Loucy (cell line): ENCODE measurements around the gene RAB7A.

ENCODE experiments used
- H2AFZ ChIP-seq: fragments of 200-600 bp; sonication (generic); 2 replicates; pipeline ENCODE4 v1.6.0; 2016; ENCODE audit warnings: antibody characterized with exemption, mild to moderate bottlenecking, low read length, moderate library complexity
- H3F3A ChIP-seq: fragments of 200-600 bp; 2 replicates; pipeline ENCODE4 v1.6.0; 2016; ENCODE audit warnings: antibody characterized with exemption, low read depth, mild to moderate bottlenecking
- H3K27me3 ChIP-seq: fragments of 200-600 bp; sonication (generic); 2 replicates; pipeline ENCODE4 v1.6.1; 2014; ENCODE audit warnings: low read length, mild to moderate bottlenecking; ENCODE audit not compliant: insufficient read depth, poor library complexity, severe bottlenecking
- H3K36me3 ChIP-seq: fragments of 200-600 bp; sonication (generic); 2 replicates; pipeline ENCODE4 v1.6.1; 2016; ENCODE audit warnings: low read length; ENCODE audit not compliant: insufficient read depth
- H3K4me1 ChIP-seq: fragments of 200-600 bp; sonication (generic); 2 replicates; pipeline ENCODE4 v1.5.1; 2014; ENCODE audit warnings: low read length, mild to moderate bottlenecking; ENCODE audit not compliant: insufficient read depth, poor library complexity, severe bottlenecking
- H3K4me2 ChIP-seq: fragments of 200-600 bp; sonication (generic); 2 replicates; pipeline ENCODE4 v1.6.0; 2014; ENCODE audit warnings: antibody characterized with exemption, low read length, low read depth, mild to moderate bottlenecking; ENCODE audit not compliant: poor library complexity, severe bottlenecking
- H3K4me3 ChIP-seq: fragments of 200-600 bp; sonication (generic); 2 replicates; pipeline ENCODE4 v1.5.1; 2014; ENCODE audit warnings: low read length, mild to moderate bottlenecking, mixed read lengths; ENCODE audit not compliant: poor library complexity, severe bottlenecking
- H3K79me2 ChIP-seq: fragments of 200-600 bp; sonication (generic); 2 replicates; pipeline ENCODE4 v1.6.1; 2014; ENCODE audit warnings: low read length; ENCODE audit not compliant: insufficient read depth
- H3K9ac ChIP-seq: fragments of 200-600 bp; sonication (generic); 2 replicates; pipeline ENCODE4 v1.6.0; 2014; ENCODE audit warnings: mild to moderate bottlenecking, low read depth, low read length, moderate library complexity; ENCODE audit not compliant: poor library complexity, severe bottlenecking
- H3K9me2 ChIP-seq: fragments of 200-600 bp; sonication (generic); replicated peaks from 2 replicates; pipeline ENCODE4 v1.6.1; 2016; ENCODE audit warnings: low read depth, low read length, mixed read lengths
- H3K9me3 ChIP-seq: fragments of 200-600 bp; sonication (generic); 2 replicates; pipeline ENCODE4 v1.6.1; 2014; ENCODE audit warnings: mild to moderate bottlenecking, antibody characterized with exemption, low read length, low read depth; ENCODE audit not compliant: insufficient read depth
- H4K20me1 ChIP-seq: fragments of 200-600 bp; sonication (generic); 2 replicates; pipeline ENCODE4 v1.6.0; 2014; ENCODE audit warnings: antibody characterized with exemption, low read length, mild to moderate bottlenecking; ENCODE audit not compliant: insufficient read depth, poor library complexity, severe bottlenecking
- EZH2phosphoT487 ChIP-seq: fragments of 200-600 bp; IDR thresholded peaks from 2 replicates; pipeline ENCODE4 v1.6.1; 2018; ENCODE audit warnings: antibody characterized with exemption, mild to moderate bottlenecking, moderate library complexity, borderline replicate concordance
- TF ChIP-seq, protein P1 (sequence below): fragments of 200-600 bp; sonication (generic); conservative IDR thresholded peaks from 2 replicates; pipeline ENCODE4 v1.5.1; 2014; ENCODE audit warnings: mild to moderate bottlenecking, antibody characterized with exemption, low read length

RAB7A gene

DNA sequence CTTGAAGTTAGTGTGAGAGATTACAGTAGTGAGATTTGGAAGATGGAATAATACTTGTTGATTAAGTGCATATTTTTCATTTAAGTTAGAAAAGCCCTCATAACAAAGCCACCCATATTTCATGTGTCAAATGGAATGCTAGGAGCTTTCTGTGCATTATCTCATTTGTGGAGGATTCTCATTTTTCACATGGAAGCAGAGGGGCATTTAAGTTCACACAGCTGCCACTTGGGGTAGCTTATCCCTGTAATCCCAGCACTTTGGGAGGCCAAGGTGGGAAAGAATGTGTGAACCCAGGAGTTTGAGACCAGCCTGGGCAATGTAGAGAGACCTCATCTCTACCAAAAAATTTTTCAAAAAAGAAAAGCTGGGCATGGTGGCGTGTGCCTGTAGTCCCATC is 55.2 kb downstream of the RAB7A start:
- TF ChIP-seq, protein P1, sequence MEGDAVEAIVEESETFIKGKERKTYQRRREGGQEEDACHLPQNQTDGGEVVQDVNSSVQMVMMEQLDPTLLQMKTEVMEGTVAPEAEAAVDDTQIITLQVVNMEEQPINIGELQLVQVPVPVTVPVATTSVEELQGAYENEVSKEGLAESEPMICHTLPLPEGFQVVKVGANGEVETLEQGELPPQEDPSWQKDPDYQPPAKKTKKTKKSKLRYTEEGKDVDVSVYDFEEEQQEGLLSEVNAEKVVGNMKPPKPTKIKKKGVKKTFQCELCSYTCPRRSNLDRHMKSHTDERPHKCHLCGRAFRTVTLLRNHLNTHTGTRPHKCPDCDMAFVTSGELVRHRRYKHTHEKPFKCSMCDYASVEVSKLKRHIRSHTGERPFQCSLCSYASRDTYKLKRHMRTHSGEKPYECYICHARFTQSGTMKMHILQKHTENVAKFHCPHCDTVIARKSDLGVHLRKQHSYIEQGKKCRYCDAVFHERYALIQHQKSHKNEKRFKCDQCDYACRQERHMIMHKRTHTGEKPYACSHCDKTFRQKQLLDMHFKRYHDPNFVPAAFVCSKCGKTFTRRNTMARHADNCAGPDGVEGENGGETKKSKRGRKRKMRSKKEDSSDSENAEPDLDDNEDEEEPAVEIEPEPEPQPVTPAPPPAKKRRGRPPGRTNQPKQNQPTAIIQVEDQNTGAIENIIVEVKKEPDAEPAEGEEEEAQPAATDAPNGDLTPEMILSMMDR: no peak
- TF ChIP-seq EZH2phosphoT487: no peak

DNA sequence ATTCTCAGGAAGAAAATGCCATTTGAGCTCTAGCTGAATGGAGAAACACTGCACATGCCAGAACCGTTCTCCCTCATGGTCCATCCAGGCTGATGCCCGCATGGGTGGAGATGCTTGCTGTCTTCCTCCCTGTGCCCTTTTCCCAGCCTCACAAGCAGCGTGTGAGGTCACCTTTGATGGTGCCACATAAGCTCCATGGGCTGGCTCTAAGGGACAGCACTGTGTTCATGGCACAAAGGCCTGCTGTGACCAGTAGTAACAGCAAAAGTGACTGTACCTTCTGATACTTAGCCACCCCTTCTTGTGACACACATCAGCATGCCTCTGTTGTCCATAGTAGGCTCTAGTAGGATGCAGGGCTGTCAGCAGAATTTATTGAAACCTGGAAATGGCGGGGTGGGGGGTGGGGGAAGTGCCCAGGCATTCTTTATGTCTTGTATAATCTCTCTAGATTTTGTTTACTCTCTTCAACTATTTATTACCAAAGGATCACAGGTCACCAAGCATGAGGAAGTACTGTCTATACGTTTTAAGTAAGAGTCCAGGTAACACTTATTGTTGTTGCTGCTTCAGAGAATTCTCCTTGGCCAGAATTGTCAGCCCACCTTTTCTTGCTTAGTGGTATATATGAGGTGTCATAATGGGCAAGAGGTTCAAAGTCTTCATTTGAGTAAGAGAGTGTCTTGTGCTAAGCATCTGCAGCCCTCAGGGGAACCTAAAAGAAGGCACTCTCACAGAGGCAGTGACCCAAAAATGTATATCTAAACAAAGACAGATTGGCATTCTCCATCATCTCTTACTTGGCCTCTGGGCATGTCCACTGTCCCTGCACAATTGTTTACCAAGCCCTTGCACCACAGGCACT is 56.5 kb downstream of the RAB7A start:
- Histone ChIP-seq H3K9ac (no peak overlapping the region), H3K36me3 (peaks cover 2% of the 10 kb centered on the region; the same call in 1 of the 2 replicates), H3K9me3 (no peaks in the 10 kb centered on the region), H3K79me2 (peaks cover 99% of the 10 kb centered on the region), H2AFZ (no peak overlapping the region), H3K4me3 (no peak overlapping the region), H3K27me3 (no peaks in the 10 kb centered on the region), H4K20me1 (peaks cover 80% of the 10 kb centered on the region), H3K9me2 (no peaks in the 10 kb centered on the region), H3K4me1 (peaks cover 14% of the 10 kb centered on the region), H3F3A (no peaks in the 10 kb centered on the region), H3K4me2 (no peak overlapping the region)
- TF ChIP-seq, protein P1: no peak
- TF ChIP-seq EZH2phosphoT487: no peak

More for the DNA sequence above, 55.2 kb downstream of the RAB7A start:
- H3K4me2 ChIP-seq: no peak overlapping the region
- H4K20me1 ChIP-seq: peaks cover 66% of the 10 kb centered on the region
- H3F3A ChIP-seq: no peaks in the 10 kb centered on the region
- H3K36me3 ChIP-seq: peaks cover 7% of the 10 kb centered on the region; the same call in 1 of the 2 replicates
- H3K9me3 ChIP-seq: no peaks in the 10 kb centered on the region
- H3K27me3 ChIP-seq: no peaks in the 10 kb centered on the region
- no peak overlapping the region for H3K9ac ChIP-seq
- no peaks in the 10 kb centered on the region for H3K9me2 ChIP-seq
- peaks cover 99% of the 10 kb centered on the region for H3K79me2 ChIP-seq
- H2AFZ ChIP-seq: no peak overlapping the region
- peaks cover 6% of the 10 kb centered on the region for H3K4me1 ChIP-seq
- H3K4me3 ChIP-seq: no peak overlapping the region

DNA sequence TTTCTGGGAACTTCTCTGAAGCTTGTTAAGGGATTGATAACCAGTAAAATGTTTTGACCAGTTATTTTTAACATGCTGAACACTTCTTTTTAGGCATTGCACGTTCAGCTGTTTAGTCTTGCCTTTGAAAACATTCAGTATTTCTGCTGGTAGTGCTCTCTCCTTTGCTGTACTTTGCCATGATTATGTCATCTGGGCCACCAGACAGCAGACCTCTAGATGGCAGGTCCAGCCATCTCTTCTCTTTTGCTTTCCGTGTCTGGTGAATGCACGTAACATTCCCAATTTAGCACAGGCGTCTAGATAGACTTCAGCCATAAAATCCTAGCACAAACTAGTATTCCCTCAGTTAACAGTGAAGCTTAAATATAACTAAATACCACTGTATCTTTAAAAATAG is 57.8 kb downstream of the RAB7A start:
- Histone ChIP-seq H3K9me3 (no peaks in the 10 kb centered on the region), H3K4me1 (peaks cover 26% of the 10 kb centered on the region), H3K27me3 (no peaks in the 10 kb centered on the region), H3K36me3 (peaks cover 2% of the 10 kb centered on the region; the same call in 1 of the 2 replicates), H3K9ac (no peak overlapping the region), H3F3A (no peaks in the 10 kb centered on the region), H4K20me1 (peaks cover 81% of the 10 kb centered on the region), H2AFZ (no peak overlapping the region), H3K4me2 (no peak overlapping the region), H3K79me2 (peaks cover 99% of the 10 kb centered on the region), H3K4me3 (no peak overlapping the region), H3K9me2 (no peaks in the 10 kb centered on the region)
- no peak for TF ChIP-seq EZH2phosphoT487
- TF ChIP-seq, protein P1: no peak
